CD4-positive, alpha-beta T cell treated with Interferon gamma for 1 hour (primary cell): ENCODE data around the gene NPEPL1.

Experiments used
- DNase-seq: peaks from one replicate; pipeline ENCODE4 v3.0.0-alpha.2; 2020

Gene NPEPL1

GRCh38 chr20:58703765-58704371, 11.3 kb downstream of the NPEPL1 start:
- DNase-seq, result no peak

GRCh38 chr20:58705208-58705926, 12.8 kb downstream of the NPEPL1 start:
- DNase-seq, result no peak

GRCh38 chr20:58706150-58706892, 13.7 kb downstream of the NPEPL1 start:
- no peak for DNase-seq

- DNase-seq, result no peak
These were observed 14.5 kb downstream of the NPEPL1 start for GRCh38 chr20:58706975-58707681.

- DNase-seq, result no peak
These were observed 15.2 kb downstream of the NPEPL1 start for GRCh38 chr20:58707770-58708169.

GRCh38 chr20:58708246-58708931, 15.8 kb downstream of the NPEPL1 start:
- DNase-seq, result no peak

GRCh38 chr20:58709013-58709702, 16.6 kb downstream of the NPEPL1 start:
- DNase-seq, result no peak

GRCh38 chr20:58709703-58710039, 17.1 kb downstream of the NPEPL1 start:
- no peak for DNase-seq

GRCh38 chr20:58710481-58711265, 18.1 kb downstream of the NPEPL1 start:
- no peak for DNase-seq

- no peak for DNase-seq
These were observed 18.9 kb downstream of the NPEPL1 start for GRCh38 chr20:58711266-58712051.

GRCh38 chr20:58712151-58712791, 19.7 kb downstream of the NPEPL1 start:
- DNase-seq, result no peak

GRCh38 chr20:58712806-58713731, 20.5 kb downstream of the NPEPL1 start:
- DNase-seq, result no peak

- no peak for DNase-seq
These were observed 21.3 kb downstream of the NPEPL1 start for GRCh38 chr20:58713801-58714339.

GRCh38 chr20:58714340-58714922, 21.8 kb downstream of the NPEPL1 start:
- DNase-seq, result no peak

- DNase-seq, result no peak
These were observed 22.3 kb downstream of the NPEPL1 start for GRCh38 chr20:58714923-58715351.

GRCh38 chr20:58715391-58715800, 22.8 kb downstream of the NPEPL1 start:
- no peak for DNase-seq

- DNase-seq, result no peak
These were observed 23.3 kb downstream of the NPEPL1 start for GRCh38 chr20:58715801-58716475.
